T47D (cell line): ENCODE data around the gene C1orf21.

Experiments
- DNase-seq, 2 experiments: peaks; one replicate each; pipeline versions ENCODE4 v3.0.0 to v3.0.0-alpha.2; 2011 to 2012; ENCODE audit warnings: low read depth in 1 of 2, low spot score in 1 of 2
- JUND ChIP-seq: IDR thresholded peaks from 2 replicates; pipeline ENCODE4 v1.6.1; 2012; ENCODE audit warnings: low read depth
- in situ Hi-C: cut with HindIII; loops from 2 replicates; pipeline ENCODE4 v1.10.0; 2016; ENCODE audit warnings: low sequenced_read_pairs, low pct_unique_long_range_greater_than_20kb

C1orf21 gene

DNA sequence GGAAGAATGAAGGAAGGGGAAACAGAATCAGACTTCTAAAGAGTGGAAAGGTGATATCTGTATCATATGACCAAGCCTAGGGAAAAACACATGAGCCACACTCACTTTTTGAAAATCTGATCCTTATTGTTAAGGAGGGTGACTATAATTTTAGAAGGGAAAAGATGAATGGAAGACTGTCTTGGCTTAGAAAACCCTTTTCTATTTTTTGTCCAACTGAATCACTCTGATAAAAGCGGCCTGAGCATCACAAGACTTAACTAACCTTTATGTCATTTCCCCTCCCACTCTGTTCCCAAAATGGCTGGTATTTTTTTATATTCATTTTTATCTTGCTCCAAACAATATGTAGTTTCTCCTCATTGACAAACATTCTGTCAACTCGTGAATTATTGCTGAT lies 169.8 kb downstream of the C1orf21 start:
- no peak for DNase-seq
- in situ Hi-C loops, result no loop called here
- TF ChIP-seq JUND, result no peak

GRCh38 chr1:184557423-184558347 lies 170.9 kb downstream of the C1orf21 start:
- TF ChIP-seq JUND, result no peak

DNA sequence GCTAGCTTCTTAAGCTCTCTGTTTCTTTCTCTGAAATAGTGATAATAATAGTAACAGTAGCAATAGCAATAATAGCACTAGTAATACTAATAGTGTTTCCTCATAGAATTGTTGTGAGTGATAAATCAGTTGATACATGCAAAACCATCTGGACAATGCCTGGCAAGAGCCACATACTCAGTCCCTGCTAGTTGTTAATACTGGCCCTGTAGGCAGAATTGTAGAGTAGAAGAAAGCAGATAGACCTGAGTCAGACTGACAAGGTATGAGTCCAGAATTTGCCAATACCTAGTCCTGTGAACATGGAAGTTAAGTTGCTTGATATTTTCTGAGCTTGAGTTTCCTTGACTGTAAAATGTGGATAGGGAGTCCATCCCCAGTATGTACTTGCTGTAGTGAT lies 171.9 kb downstream of the C1orf21 start:
- TF ChIP-seq JUND, result no peak
- DNase-seq, result no peak
- in situ Hi-C loops, result no loop called here

More at GRCh38 chr1:184557423-184558347, 170.9 kb downstream of the C1orf21 start:
- in situ Hi-C loops, result no loop called here
- DNase-seq, result no peak

GRCh38 chr1:184559117-184559713 lies 172.4 kb downstream of the C1orf21 start:
- no peak for TF ChIP-seq JUND
- in situ Hi-C loops, result no loop called here
- DNase-seq, result no peak

- DNase-seq, result no peak
- in situ Hi-C loops, result no loop called here
- no peak for TF ChIP-seq JUND
Observed at GRCh38 chr1:184562806-184563205, 176.0 kb downstream of the C1orf21 start.

DNA sequence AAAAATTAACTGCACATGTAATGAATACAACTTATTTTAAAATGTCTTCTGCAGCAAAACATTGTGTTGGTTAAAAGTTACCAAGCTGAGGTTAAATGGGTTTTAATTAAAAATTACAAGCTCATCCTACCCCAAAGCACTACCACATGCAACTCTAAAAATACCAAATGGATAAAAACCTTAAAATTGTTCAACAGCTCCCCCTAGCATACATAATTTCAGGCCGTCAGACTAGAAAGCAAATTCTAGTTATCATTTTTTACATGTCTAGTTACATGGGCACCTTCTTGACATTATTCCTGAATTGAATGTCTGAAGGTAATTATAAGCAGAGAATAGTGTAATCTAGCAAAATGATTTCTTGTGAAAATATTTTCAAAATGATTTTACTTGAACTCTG lies 176.5 kb downstream of the C1orf21 start:
- in situ Hi-C loops, result no loop called here
- DNase-seq, result peak in 1 of 2 experiments; percentile 59
- no peak for TF ChIP-seq JUND

DNA sequence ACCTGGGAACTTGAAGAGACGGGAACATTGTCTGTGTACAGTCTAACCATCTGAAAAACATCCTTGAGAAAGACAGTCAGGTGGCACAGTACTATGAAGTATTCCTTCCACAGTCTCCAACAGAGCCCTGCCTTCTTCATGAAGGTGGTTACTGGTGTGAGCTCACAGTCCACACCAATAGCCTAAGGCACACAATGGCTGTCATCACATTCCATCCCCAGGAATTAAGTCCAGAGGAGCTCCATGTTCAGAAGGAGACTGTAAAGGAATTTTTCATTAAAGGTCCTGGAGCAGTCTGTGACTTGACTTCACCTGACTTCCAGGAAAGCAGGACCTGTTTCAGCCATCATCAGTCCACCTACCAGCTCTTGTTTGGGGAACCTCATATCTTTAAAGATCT lies 180.2 kb downstream of the C1orf21 start:
- TF ChIP-seq JUND, result no peak
- in situ Hi-C loops, result no loop called here
- DNase-seq, result peak in 1 of 2 experiments; percentile 43

GRCh38 chr1:184567637-184568036 lies 180.8 kb downstream of the C1orf21 start:
- in situ Hi-C loops, result no loop called here

DNA sequence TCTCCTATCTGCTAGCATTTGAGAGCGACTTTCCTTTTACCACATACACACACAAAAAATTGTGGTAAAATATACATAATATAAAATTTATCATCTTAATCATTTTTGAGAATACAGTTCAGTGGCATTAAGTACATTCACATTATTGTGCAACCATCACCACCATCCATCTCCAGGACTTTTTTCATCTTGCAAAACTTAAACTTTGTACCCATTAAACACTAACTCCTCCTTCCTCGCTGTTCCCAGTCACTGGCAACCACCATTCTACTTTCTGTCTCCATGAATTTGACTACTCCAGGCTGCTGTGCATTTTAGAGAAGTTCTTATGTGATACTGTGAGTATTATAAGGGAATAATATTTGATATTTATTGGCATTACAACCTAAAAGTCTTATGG lies 181.3 kb downstream of the C1orf21 start:
- no peak for TF ChIP-seq JUND
- in situ Hi-C loops, result no loop called here
- no peak for DNase-seq

More at GRCh38 chr1:184567637-184568036, 180.8 kb downstream of the C1orf21 start:
- DNase-seq, result no peak
- no peak for TF ChIP-seq JUND

GRCh38 chr1:184569106-184569505 lies 182.3 kb downstream of the C1orf21 start:
- in situ Hi-C loops, result no loop called here
- DNase-seq, result no peak
- no peak for TF ChIP-seq JUND

DNA sequence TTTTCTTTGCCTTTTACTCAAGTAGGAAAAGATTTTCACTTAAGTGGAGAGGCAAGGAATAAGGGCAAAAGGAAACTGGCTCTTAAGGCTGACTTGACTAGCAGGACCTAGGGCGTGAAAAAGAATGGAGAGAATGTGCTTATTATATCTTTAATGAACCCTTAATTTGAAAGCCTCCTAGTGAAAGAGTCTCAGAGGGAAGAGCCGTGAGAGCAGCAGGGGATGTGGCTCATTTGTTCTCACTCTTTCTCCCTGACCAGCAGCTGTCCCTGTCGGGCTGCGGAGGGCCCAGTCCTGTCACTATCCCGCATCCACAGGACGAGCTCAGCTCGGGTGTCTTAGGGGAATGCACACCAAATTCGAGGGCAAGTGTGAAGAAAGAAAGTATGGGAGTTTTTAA lies 187.8 kb downstream of the C1orf21 start:
- in situ Hi-C loops, result no loop called here
- TF ChIP-seq JUND, result no peak
- no peak for DNase-seq

DNA sequence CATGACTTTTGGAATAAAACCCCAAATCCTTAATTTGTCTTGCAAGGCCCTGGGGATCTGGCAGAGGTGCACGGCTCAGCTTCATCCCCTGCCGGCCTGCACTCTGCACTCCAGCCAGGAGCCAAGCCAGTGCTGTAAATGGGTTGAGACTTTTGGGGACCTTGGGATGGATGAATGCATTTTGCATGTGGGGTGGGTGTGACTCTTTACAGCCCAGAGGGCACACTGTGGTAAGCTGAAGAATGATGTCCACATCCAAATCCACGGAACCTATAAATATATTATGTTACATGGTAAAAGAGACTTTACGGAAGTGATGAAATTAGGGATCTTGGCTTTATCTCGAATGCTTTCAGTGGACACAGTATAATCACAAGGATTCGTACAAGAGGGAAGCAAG lies 190.0 kb downstream of the C1orf21 start:
- no peak for TF ChIP-seq JUND
- DNase-seq, result no peak
- in situ Hi-C loops, result no loop called here

DNA sequence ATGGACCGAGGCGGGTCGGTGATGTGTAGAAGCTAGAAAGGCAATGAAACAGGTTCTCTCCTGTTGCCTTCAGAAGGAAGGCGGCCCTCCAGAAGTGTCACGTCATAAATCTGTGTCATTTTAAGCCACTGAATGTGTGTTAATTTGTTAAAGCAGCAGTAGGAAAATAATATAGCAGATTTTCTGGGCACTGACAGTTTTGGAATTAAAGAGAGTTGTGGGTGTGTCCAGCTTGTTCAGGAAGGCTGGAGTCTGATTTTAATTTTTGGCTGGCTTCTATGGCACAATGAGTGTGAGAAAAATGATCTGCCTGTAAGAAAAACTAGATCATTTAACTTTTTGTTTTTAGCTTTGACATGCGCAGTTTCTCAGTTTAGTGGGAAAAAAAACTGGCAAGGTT lies 190.5 kb downstream of the C1orf21 start:
- in situ Hi-C loops, result no loop called here
- DNase-seq, result no peak
- TF ChIP-seq JUND, result no peak
